Thoracic aorta (tissue), 2 donors: ENCODE results near the gene TEX51. TPM values are rescaled to one million over a fixed set of nuclear protein-coding genes. Genes with fewer than 3 reads are reported as not detected.

ENCODE experiments used
- ATAC-seq: fragments of 150-250 bp; one replicate; pipeline ENCODE4 v1.8.0; 2017; ENCODE audit warnings: low read depth; ENCODE audit not compliant: insufficient number of reproducible peaks, low FRiP score
- DNase-seq: peaks from one replicate; pipeline ENCODE4 v3.0.0-alpha.2; 2020; ENCODE audit warnings: low spot score
- H3K27ac ChIP-seq, 2 donors: fragments of 200-600 bp; sonication (generic); 1 replicate in 1 of 2; 2 replicates in 1 of 2; pipeline ENCODE4 v1.5.1; 2016; ENCODE audit warnings: mild to moderate bottlenecking in 2 of 2, moderate library complexity in 2 of 2
- H3K27me3 ChIP-seq: fragments of 200-600 bp; sonication (generic); replicated peaks from 2 replicates; pipeline ENCODE4 v1.6.0; 2016; ENCODE audit warnings: mild to moderate bottlenecking; ENCODE audit not compliant: insufficient read depth
- H3K36me3 ChIP-seq: fragments of 200-600 bp; sonication (generic); one replicate; pipeline ENCODE4 v1.5.1; 2016
- H3K4me1 ChIP-seq, 2 donors: fragments of 200-600 bp; sonication (generic); 1 replicate in 1 of 2; 2 replicates in 1 of 2; pipeline versions ENCODE4 v1.5.1 to v1.6.0; 2016; ENCODE audit warnings: low read depth in 2 of 2, mild to moderate bottlenecking in 1 of 2; ENCODE audit not compliant: control insufficient read depth in 1 of 2
- H3K4me3 ChIP-seq: fragments of 200-600 bp; sonication (generic); 2 replicates; pipeline ENCODE4 v1.5.1; 2016; ENCODE audit warnings: mild to moderate bottlenecking
- H3K9me3 ChIP-seq: fragments of 200-600 bp; sonication (generic); 2 replicates; pipeline ENCODE4 v1.5.1; 2016
- CTCF ChIP-seq: fragments of 200-600 bp; sonication (generic); IDR thresholded peaks from one replicate; pipeline ENCODE4 v1.5.1; 2019; ENCODE audit warnings: antibody characterized with exemption
- total RNA-seq, 2 donors: library from RNA; depleted of rRNA; stranded (reverse); fragments of >200 nt; gene quantifications; one replicate each; pipeline versions ENCODE4 v1.1.0 to v1.2.3, GENCODE V29; 2016

TEX51 gene
- total RNA-seq, 2 donors from 2014 or later, result not detected

GRCh38 chr2:126901459-126901858 is 2.8 kb downstream of the TEX51 start:
- H3K36me3 ChIP-seq, result no peaks in the 10 kb centered on the region
- H3K9me3 ChIP-seq, result no peaks in the 10 kb centered on the region
- H3K4me3 ChIP-seq, result no peak overlapping the region
- H3K4me1 ChIP-seq, result no peaks in the 10 kb centered on the region
- H3K27me3 ChIP-seq, result no peaks in the 10 kb centered on the region
- DNase-seq (no peak), ATAC-seq (no peak)
- H3K27ac ChIP-seq, result no peak overlapping the region
- no peak for TF ChIP-seq CTCF

GRCh38 chr2:126902152-126902835 is 3.6 kb downstream of the TEX51 start:
- Histone ChIP-seq H3K9me3 (no peaks in the 10 kb centered on the region), H3K4me1 (no peaks in the 10 kb centered on the region), H3K27ac (no peak overlapping the region), H3K36me3 (no peaks in the 10 kb centered on the region), H3K4me3 (no peak overlapping the region), H3K27me3 (no peaks in the 10 kb centered on the region)
- TF ChIP-seq CTCF, result no peak
- no peak for ATAC-seq
- DNase-seq, result no peak

- DNase-seq (no peak), ATAC-seq (no peak)
- Histone ChIP-seq H3K4me3 (no peak overlapping the region), H3K9me3 (no peaks in the 10 kb centered on the region), H3K4me1 (no peaks in the 10 kb centered on the region), H3K27ac (no peak overlapping the region), H3K27me3 (no peaks in the 10 kb centered on the region), H3K36me3 (no peaks in the 10 kb centered on the region)
- TF ChIP-seq CTCF, result no peak
Measured at GRCh38 chr2:126902859-126903258, 4.2 kb downstream of the TEX51 start.

GRCh38 chr2:126905991-126906390 is 7.3 kb downstream of the TEX51 start:
- DNase-seq (no peak), ATAC-seq (no peak)
- TF ChIP-seq CTCF, result no peak
- Histone ChIP-seq H3K27me3 (no peaks in the 10 kb centered on the region), H3K27ac (no peak overlapping the region), H3K36me3 (no peaks in the 10 kb centered on the region), H3K9me3 (no peaks in the 10 kb centered on the region), H3K4me1 (no peaks in the 10 kb centered on the region), H3K4me3 (no peak overlapping the region)

- no peaks in the 10 kb centered on the region for H3K36me3 ChIP-seq
- H3K4me3 ChIP-seq, result no peak overlapping the region
- DNase-seq, result no peak
- no peaks in the 10 kb centered on the region for H3K27me3 ChIP-seq
- no peak overlapping the region for H3K27ac ChIP-seq
- no peak for TF ChIP-seq CTCF
- no peaks in the 10 kb centered on the region for H3K4me1 ChIP-seq
- no peaks in the 10 kb centered on the region for H3K9me3 ChIP-seq
- no peak for ATAC-seq
Measured at GRCh38 chr2:126906781-126907180, 8.1 kb downstream of the TEX51 start.
